8988T (cell line): ENCODE results near the gene SLC41A3.

Source experiments
- DNase-seq: peaks from one replicate; pipeline ENCODE4 v3.0.0; 2011

SLC41A3 gene

GRCh38 chr3:126119008-126119675 is 35.2 kb upstream of the SLC41A3 start:
- DNase-seq, result no peak

DNA sequence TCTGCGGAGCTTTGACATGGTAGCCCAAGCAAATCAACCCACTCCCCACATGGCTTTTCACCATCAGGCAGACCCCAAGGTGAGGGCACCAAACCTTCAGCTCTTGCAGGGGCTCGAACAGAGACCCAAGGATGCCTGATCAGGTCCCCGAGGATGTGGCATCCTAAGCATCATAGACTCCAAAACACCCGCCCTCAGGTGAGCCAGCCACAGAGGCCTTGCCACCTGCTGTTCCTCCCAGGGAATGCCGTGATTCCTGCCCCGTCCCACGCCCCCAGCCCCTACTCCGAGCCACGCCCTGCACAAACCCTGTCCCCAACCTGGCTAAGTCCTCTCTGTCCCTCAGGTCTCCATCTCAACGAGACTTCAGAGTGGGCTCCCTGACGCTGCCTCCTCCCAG is 34.7 kb upstream of the SLC41A3 start:
- no peak for DNase-seq

- DNase-seq, result no peak
Measured at GRCh38 chr3:126117786-126118185, 33.9 kb upstream of the SLC41A3 start.

DNA sequence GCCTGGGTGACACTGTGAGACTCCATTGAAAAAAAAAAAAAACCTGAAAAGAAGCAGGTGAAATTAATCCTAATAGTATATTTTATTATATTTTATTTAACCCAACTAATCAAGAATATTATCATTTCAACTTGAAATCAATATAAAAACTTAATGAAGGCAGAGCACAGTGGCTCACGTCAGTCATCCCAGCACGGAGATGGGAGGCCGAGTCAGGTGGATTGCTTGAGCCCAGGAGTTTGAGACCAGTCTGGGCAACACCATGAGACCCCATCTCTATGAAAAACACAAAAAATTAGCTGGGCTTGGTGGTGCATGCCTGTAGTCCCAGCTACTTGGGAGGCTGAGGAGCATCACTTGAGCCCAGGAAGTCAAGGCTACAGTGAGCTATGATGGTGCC is 33.3 kb upstream of the SLC41A3 start:
- no peak for DNase-seq

- no peak for DNase-seq
Measured at GRCh38 chr3:126116526-126116925, 32.6 kb upstream of the SLC41A3 start.

DNA sequence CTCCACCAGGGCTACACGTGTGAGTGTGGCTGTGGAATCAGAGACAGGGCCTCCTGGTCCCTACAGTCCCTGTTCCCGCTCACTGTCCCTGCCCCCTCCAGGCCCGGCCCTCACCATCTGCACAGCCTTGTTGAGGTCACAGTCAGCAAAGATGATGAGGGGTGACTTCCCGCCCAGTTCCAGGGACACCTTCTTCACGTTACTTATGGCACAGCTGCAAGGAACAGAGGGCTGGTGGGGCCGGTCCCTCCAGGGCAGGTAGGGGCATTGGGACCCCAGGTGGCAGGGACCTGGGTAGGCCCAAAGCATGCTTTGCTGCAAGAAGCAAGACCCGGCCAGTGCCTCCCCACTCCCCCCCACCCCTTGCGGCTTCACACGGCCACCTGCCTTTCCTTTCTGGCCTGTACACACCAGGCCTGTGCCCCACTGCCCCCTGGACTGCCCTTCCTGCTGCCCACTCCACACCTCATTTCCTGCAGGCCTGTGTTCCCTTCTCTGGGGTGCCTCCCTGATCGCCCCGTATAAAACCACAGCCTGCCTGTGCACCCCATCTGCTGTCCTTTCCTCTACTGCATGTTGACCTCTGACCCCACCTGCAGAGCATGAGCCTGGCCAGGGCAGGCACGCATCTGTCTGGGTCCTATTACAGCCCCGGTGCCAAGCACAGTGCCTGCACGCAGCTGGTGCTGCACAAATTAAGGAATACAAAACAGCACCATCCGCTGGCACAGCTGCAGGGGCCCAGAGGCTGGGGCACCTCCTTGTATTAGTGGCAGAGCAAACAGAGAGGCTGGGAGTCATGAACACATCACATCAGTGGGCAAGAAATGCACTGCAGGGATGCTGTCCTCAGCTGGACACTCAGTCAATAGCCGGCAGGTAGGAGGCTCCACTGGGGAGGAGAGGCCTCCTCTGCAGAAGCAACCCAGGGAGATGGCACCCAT is 30.8 kb upstream of the SLC41A3 start:
- no peak for DNase-seq

- DNase-seq, result peak; percentile 61
Measured at GRCh38 chr3:126113733-126114442, 30.0 kb upstream of the SLC41A3 start.

GRCh38 chr3:126113238-126113555 is 29.3 kb upstream of the SLC41A3 start:
- DNase-seq, result no peak

DNA sequence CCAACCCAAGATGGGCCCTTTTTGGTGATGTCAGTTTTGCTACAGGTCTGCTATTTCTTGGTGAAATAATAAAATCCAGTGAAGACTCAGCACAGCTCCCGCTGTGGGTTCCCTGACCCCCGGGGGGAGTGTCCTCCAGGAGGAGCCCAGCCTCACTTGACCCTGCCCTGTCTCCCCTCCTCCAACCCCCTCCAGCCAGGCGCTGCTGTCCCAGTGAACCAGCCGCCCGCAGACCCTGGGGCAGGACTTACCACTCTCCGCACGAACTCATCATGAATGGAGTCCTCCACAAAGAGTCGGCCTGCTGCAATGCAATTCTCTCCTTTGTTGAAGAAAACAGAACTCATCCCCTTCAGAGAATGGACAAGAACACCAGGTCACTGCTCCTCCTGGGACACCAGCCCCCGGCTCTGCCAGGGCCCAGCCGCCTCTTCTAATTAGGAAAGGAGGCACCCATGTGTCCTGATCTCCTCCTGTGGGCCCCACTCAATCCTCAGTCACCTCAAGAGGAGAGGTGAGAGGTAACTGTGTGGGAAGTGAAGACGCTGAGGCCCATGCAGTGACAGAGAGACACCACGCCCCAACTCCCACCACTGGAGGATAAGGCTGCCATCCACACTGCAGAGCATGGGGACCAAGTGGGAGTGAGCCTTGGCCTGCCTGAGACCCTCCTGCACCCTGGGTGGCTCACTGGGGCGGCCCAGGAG is 28.8 kb upstream of the SLC41A3 start:
- DNase-seq, result no peak

DNA sequence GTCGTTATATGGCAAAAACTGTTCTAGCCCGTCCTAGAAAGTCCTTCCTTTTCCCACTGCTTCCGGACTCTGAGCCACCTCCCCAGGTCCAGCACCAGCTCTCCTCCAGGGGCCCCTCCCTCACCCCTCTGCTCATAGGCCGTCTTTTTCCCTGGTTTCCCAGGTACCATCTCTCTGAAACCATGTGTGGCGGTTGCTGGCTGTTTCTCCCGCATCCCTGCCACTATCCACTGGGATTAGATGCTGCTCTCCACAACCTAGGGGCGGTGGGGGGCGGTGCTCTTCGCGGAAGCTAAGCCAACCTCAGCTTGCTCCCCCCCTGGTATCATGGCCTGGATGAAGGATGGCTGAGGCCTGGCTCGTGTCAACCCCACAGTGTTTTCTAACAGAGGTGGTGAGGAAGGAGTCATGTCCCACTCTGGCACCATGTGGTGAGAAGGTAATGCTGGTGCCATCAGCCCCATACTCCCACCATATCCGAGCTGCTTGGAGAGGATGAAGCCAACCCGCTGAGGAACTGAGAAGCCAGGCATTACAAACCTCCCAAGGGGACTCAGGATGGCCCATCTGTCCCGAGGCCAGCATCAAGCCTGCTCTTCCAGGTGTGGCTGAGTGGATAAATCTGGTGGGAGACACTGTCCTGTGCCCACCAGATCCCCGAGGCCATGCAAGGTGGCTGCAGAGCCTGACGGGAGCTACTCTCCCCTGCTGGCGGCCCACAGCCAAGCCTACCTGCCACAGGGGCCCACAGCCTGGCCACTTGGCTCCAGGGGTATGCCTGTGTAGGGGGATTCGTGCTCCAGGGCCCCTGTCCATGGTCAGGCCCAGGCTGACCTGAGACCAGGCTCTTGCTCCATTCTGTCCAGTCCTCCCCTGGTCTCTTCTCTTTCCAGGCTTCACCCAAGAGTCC is 27.9 kb upstream of the SLC41A3 start:
- DNase-seq, result no peak

GRCh38 chr3:126111126-126111551 is 27.2 kb upstream of the SLC41A3 start:
- DNase-seq, result no peak

- no peak for DNase-seq
Measured at GRCh38 chr3:126110431-126111125, 26.7 kb upstream of the SLC41A3 start.

- no peak for DNase-seq
Measured at GRCh38 chr3:126109880-126110235, 25.9 kb upstream of the SLC41A3 start.

DNA sequence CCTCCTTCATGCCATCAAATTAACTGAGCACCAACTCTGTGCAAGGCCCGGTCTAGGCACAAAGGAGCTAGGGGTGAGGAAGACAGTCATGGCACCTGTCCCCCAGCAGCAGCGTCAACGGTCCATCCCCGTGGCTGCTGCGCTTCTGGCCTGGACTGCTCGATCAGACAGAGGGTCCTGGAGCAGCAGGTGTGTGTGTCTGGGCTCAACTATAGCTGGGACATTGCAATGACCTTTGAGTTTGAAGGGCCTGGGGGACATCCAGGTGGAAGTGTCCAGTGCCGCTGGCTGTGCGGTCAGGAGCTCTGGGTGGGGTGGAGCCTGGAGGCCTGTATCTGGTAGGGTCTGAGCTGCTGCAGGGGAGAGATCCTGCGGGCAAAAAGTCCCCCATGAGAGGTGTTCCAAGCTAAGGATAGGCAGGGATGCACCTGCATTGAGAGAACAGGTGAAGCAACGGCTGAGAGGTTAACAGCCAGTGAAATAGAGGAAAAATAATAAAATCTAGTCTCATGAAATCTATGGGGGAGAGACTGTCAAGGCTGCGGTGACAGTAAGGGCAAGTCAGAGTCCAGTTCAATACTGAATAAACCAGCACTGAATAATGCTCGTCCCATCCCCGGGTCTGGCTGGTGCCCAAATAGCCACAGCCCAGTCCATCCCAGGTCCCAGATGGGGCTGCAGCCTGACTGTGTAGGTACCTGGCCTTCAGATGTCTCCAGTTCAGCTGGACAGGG is 25.4 kb upstream of the SLC41A3 start:
- DNase-seq, result no peak

DNA sequence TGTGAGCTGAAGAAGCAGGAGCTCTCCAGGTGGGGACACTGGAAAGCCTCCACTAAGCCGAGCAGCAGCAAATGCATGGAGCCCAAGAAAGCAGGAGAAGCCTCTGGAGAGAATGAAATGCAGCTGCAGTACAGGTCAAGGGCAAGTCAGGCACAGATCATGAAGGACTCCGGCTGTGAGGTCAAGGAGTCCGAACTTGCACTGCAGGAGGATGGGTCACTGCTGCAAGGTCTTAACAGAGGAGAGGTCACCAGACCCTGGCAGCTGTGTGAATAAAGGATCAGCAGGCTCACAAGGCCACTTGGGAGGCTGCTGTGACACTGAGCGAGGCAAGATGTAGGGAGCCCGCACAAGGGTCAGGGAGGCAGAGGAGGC is 24.7 kb upstream of the SLC41A3 start:
- DNase-seq, result no peak

DNA sequence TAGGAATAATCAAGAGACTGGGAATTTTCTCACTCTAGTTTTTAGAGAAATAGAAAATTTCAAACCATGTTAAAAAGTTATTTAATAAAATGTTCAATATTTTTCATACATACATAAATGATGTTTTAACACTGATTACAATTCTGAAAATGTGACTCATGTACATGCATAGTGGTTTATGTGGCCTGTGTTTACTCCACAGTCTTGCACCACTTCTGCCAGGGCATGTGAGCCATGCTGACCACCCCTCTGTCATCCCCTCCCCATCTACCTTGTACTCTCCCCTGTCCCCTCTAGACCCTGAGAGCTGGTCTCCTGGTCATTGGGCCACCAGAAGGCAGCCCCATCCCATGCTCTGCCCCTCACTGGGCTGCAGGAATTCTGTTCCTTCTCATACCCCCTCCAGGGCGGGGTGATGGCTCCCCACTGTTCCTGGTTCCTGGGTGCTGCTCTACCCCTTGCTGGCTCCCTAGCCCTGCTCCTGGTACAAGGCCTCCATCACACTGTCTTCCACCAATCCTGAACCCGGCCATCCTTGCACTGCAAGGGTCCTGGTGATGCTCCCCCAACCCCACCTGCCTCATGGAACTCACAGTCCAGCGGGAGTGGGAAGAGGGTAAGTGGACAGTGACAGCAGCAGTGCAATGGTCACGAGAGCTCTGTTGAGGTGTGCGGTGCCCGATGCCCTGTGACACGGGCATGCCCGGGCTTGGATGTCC is 24.2 kb upstream of the SLC41A3 start:
- DNase-seq, result no peak

- DNase-seq, result no peak
Measured at GRCh38 chr3:126107203-126107939, 23.4 kb upstream of the SLC41A3 start.

DNA sequence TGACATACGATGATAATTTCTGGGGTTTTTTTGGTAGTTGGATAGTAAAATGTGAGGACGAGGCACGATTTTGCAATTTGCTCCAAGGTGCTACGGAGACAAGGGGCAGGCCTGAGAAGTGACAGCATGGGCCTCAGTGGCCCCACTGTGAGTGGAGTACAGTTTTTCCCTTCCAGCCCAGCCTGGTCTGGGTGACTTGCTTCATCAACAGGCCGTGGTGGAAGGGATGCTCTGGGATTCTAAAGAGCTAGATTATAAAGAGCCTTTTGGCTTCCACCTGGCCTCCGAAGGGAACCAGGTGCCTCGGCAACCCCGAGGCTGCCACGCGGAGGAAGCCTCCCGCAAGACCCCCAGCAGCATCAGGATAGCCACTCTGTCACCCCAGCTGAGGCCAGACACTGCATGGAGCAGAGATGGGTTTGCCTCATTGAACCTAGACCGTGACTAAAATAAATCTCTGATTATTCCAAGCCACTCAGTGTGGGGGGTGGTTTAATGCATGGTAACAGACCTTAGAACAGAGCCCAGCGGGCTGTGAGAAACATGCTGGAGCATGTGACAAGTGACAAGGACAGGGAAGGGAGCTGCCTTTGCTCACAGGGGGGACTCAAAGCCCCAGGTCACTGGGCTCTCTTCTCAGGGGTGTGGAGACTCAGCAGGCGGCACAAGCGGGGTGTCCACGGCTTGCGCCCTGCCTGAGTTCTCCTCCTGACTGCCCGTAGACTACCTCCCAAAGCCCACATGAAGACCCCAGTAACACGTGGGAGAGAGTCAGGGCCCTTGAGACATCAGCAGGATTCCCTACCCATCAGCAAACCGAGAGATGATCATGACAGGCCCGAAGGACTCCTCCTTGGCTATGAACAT is 22.6 kb upstream of the SLC41A3 start:
- no peak for DNase-seq
